HG02623 (cell line): ENCODE measurements around the gene ARHGAP11A.
A peak's percentile ranks its signal among the peaks of the same experiment; 100 is the strongest.
"Not testable (repeated sequence)": the region's sequence is repeated elsewhere in the genome, so short reads cannot be mapped to it uniquely, and the experiment has no call there.

Experiments used
- ATAC-seq: cut with Tn5 transposase; IDR thresholded peaks from one replicate; pipeline ENCODE4 v1.9.1; 2021; ENCODE audit warnings: moderate library complexity; ENCODE audit not compliant: unreplicated experiment

Gene ARHGAP11A, protein sequence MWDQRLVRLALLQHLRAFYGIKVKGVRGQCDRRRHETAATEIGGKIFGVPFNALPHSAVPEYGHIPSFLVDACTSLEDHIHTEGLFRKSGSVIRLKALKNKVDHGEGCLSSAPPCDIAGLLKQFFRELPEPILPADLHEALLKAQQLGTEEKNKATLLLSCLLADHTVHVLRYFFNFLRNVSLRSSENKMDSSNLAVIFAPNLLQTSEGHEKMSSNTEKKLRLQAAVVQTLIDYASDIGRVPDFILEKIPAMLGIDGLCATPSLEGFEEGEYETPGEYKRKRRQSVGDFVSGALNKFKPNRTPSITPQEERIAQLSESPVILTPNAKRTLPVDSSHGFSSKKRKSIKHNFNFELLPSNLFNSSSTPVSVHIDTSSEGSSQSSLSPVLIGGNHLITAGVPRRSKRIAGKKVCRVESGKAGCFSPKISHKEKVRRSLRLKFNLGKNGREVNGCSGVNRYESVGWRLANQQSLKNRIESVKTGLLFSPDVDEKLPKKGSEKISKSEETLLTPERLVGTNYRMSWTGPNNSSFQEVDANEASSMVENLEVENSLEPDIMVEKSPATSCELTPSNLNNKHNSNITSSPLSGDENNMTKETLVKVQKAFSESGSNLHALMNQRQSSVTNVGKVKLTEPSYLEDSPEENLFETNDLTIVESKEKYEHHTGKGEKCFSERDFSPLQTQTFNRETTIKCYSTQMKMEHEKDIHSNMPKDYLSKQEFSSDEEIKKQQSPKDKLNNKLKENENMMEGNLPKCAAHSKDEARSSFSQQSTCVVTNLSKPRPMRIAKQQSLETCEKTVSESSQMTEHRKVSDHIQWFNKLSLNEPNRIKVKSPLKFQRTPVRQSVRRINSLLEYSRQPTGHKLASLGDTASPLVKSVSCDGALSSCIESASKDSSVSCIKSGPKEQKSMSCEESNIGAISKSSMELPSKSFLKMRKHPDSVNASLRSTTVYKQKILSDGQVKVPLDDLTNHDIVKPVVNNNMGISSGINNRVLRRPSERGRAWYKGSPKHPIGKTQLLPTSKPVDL

DNA sequence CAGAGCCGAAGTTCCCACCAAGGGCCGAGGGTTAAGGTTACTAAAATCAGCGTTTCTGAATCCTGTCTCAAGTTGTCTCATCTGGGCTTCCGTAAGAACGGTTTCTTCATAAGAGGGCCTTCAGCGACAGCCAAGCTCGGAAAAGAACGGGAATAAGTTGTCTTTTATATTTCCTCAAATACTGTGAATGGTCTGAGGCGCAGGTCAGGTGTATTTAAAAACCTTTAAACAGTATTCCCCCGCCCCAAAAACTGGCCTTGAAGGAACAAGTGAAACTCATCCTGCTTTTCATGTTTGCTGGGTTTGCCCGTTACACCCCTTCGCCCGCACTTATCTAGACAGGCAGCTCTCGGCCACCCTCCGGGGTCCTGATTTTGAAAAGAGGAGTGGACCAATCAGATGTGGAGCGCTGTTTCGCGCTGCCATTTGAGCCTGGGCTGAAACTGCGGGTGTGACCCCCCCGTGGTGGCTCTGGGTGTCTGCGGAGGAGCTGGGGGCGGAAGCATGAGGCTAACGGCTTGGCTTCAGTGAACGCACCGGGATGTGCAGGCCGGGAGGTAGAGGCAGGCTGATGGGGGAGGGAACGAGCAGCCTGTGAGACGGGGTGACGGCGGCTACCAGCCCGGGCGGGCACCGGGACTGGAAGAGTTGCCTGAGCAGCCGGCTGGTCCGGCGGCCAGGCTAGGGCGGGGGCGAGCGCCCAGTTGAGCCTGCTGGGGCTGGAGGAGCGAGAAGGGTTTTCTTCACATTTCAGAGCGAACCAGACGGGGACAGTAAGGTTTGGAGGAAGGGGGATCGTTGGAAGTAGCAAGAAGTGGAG lies at the start of gene ARHGAP11A:
ARHGAP11A (plus strand) TSS at position 454 of the 820 bp plus-strand sequence. CDS start 708 bp downstream, outside the sequence.
- ATAC-seq, result peak; percentile 63

- ATAC-seq, result not testable (repeated sequence)
Observed at GRCh38 chr15:32568988-32569387, 46.3 kb upstream of the ARHGAP11A start.

DNA sequence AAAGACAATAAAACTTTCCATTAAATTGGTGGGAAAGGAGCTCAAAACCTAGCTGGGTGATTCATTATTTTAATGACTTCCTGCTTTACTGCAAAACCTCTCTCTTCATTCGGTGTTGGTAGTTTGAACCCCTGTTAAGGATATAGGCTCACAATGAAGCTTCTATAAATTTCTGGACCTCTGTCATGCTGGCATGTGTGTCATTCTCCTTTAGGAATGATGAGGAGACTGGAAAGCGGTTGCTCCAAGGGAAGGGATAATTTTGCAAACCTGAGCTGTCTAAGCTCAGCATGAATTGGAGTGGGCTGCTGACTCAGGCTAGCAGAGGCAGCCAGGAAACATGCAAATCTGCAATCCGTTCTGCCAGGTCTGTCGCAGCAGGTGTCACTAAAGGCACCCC lies 36.8 kb upstream of the ARHGAP11A start:
- not testable (repeated sequence) for ATAC-seq

DNA sequence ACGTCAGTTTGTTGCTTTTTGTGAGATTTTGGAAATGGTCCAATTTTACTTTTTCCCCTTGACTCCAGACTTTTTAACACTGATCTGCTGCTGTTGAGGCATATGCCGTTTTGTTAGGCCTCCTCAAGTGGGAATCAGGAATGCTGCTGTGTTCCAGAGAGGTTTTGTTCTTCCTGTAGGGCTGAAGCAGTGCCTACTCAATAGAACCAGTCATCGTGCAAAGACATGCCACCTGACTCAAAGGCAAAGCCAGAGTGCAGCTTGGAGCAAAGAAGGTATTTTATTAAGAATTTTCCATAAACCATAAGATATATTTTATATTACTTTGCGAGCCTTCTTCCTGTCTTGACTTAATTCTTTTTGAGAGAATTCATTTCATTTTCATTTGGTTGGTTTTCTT lies 29.5 kb upstream of the ARHGAP11A start:
- not testable (repeated sequence) for ATAC-seq

- ATAC-seq, result not testable (repeated sequence)
Observed at GRCh38 chr15:32593151-32593550, 22.2 kb upstream of the ARHGAP11A start, which contains the start of gene GOLGA8N. GOLGA8N (plus strand) TSS chr15:32593456.

GRCh38 chr15:32609518-32609917 lies 5.8 kb upstream of the ARHGAP11A start:
- not testable (repeated sequence) for ATAC-seq

- not testable (repeated sequence) for ATAC-seq
Observed at GRCh38 chr15:32610719-32611118, 4.6 kb upstream of the ARHGAP11A start.

GRCh38 chr15:32614712-32615050 lies 623 bp upstream of the ARHGAP11A start:
- ATAC-seq, result peak; percentile 10

GRCh38 chr15:32615871-32616426 lies 645 bp downstream of the ARHGAP11A start:
- ATAC-seq, result not testable (repeated sequence)

DNA sequence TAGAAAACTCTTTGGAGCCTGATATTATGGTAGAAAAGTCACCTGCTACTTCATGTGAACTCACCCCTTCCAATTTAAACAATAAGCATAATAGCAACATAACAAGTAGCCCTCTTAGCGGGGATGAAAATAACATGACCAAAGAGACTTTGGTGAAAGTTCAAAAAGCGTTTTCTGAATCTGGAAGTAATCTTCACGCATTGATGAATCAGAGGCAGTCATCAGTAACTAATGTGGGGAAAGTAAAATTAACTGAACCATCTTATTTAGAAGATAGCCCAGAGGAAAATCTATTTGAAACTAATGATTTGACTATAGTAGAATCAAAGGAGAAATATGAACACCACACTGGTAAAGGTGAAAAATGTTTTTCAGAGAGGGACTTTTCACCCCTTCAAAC lies 21.1 kb downstream of the ARHGAP11A start:
- ATAC-seq, result no peak

DNA sequence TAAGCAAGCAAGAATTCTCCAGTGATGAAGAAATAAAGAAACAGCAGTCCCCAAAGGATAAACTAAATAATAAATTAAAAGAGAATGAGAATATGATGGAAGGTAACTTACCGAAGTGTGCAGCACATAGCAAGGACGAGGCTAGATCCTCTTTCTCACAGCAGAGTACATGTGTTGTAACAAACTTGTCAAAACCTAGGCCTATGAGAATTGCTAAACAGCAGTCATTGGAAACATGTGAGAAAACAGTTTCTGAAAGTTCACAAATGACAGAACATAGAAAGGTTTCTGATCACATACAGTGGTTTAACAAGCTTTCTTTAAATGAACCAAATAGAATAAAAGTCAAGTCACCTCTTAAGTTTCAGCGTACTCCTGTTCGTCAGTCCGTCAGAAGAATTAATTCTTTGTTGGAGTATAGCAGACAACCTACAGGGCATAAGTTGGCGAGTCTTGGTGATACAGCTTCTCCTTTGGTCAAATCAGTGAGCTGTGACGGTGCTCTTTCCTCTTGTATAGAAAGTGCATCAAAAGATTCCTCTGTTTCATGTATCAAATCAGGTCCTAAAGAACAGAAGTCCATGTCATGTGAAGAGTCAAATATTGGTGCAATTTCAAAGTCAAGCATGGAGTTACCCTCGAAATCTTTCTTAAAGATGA lies 21.7 kb downstream of the ARHGAP11A start:
- ATAC-seq, result no peak

GRCh38 chr15:32637704-32638103 lies 22.4 kb downstream of the ARHGAP11A start:
- no peak for ATAC-seq

DNA sequence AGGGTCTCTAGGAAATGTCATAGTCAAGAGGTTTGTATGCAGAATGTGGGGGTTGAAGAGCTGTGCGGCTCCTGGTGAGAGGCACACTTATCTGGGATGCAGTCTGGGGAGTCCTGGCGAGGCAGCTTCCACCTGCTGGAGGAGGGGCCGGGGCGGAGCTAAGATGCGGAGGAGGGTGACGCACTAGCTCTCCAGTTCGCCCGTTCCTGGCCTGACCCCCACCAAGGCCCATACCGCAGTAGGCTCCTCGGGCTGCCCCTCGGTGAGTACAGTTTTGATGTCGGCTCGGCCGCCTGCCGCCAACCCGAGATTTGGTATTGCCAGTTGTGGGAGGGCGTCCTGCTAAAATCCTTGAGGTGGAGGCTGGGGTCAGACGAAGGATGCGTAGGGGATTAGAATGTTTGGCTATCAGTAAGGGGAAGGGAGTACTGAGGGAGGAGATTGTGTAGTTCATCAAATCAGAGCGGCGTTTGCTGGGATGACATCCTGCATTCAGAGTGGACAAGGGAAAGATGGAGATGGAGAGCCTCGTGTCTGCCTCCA lies 26.3 kb downstream of the ARHGAP11A start, which contains the start of gene SCG5:
SCG5 (plus strand) TSS at position 194 of the 543 bp plus-strand sequence. CDS start 1,883 bp downstream, outside the sequence.
- no peak for ATAC-seq

DNA sequence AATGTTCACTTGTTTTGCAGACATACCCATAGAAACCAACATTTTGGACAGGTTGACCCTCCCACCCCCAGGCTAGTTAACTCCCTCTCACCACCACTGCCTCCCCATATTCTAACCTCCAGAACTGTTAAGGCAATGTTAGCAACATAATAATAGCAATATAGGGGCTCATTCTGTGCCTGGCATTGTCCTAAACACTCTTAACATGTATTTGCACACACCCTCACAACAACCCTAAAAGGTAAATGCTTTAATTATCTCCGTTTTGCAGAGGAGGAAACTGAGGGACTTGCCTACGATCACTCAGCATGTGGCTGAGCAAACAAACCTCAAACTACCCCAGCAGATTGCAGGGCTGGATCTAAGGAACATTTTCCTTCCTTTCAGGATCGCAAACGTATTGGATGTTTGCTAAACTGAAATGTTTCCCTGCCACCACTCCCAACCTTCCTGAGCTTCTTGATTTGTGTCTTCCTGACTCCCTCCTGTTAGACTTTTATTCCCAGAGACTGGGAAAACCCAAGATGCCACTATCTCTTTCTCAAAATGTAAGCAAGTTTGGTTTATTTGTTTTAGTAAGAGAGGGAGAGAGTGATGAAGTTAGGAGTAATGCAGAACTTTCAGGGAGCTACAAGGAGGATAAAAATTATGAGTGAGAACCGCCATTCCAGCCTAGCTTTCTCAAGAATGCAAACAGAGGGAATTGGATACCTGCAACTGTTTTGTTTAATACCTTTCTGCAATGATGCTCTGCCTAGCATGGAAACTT lies 27.5 kb downstream of the ARHGAP11A start:
- no peak for ATAC-seq

DNA sequence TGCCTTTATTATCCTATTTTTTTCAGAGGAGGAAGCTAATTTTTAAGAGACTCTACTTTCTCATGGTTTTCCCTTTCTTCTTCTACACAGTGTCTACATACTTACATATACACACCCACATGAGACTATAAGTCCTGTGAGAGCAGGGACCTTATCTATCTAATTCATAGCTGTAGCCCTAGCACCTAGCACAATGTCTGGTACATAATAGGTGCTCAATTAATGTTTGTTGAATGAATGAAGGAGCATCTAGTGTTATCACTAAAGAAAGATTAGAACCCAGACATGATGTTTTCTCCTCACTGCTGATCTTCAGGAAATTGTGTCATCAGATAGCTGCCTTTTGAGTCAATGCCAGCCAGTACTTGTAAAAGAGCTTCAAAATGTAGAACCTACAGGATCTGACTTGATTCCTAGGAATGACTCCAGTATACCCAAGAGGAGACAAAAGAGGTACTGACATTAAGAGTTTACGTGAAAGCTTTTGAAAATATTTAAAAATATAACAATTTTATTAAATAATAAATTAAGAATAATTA lies 28.7 kb downstream of the ARHGAP11A start:
- no peak for ATAC-seq

DNA sequence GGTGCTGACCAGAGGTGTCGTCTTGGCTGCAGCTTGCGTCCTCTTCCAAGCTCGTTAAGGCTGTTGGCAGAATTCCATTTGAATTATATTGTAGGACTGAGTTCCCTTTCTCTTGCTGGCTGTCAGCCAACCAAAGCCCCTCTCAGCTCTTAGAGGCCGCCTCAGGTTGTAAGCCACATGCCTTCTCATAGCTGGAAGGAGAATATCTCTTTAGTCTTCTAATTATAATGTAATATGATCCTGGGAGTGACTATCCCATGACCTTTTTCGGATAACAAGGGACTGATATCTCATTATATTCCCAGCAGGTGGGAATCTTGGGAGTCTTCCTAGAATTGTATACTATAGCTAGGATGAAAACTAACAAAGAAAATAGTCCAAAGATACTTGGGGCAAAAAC lies 31.0 kb downstream of the ARHGAP11A start:
- no peak for ATAC-seq

- ATAC-seq, result no peak
Observed at GRCh38 chr15:32649342-32649741, 34.0 kb downstream of the ARHGAP11A start.

GRCh38 chr15:32651229-32651837 lies 36.0 kb downstream of the ARHGAP11A start:
- ATAC-seq, result peak; percentile 84
